GM12878 (cell line): Measurements from ENCODE around the gene COL4A1.

Experiments
- ETV6 ChIP-seq, 2 experiments: fragments of 450-650 bp in 1 of 2; IDR thresholded peaks in 1 of 2; conservative IDR thresholded peaks in 1 of 2; 2 replicates each; pipeline ENCODE4 v1.6.1; 2014; ENCODE audit warnings: antibody characterized with exemption in 1 of 2, borderline replicate concordance in 1 of 2, low read depth in 1 of 2, mild to moderate bottlenecking in 1 of 2, moderate library complexity in 1 of 2
- RCOR1 ChIP-seq: conservative IDR thresholded peaks from 2 replicates; pipeline ENCODE4 v1.6.1; 2012; ENCODE audit warnings: low read depth, low read length, improper control_type of control experiment
- RFX5 ChIP-seq: IDR thresholded peaks from 2 replicates; pipeline ENCODE4 v1.6.1; 2011; ENCODE audit warnings: low read depth, low read length, improper control_type of control experiment
- TF ChIP-seq, protein P1 (sequence below), 3 experiments: IDR thresholded peaks in 2 of 3; conservative IDR thresholded peaks in 1 of 3; 2 replicates each; pipeline ENCODE4 v1.5.1; 2011; ENCODE audit warnings: low read depth in 3 of 3, low read length in 3 of 3, mild to moderate bottlenecking in 3 of 3, control low read depth in 2 of 3, moderate library complexity in 2 of 3, inconsistent platforms in 1 of 3, mixed read lengths in 1 of 3; ENCODE audit not compliant: control insufficient read depth in 2 of 3, insufficient read depth in 1 of 3; ENCODE audit errors: extremely low read depth in 1 of 3
- TF ChIP-seq, protein P2 (sequence below): IDR thresholded peaks from 2 replicates; pipeline ENCODE4 v1.6.1; 2012; ENCODE audit warnings: low read depth, low read length, improper control_type of control experiment

DNA sequence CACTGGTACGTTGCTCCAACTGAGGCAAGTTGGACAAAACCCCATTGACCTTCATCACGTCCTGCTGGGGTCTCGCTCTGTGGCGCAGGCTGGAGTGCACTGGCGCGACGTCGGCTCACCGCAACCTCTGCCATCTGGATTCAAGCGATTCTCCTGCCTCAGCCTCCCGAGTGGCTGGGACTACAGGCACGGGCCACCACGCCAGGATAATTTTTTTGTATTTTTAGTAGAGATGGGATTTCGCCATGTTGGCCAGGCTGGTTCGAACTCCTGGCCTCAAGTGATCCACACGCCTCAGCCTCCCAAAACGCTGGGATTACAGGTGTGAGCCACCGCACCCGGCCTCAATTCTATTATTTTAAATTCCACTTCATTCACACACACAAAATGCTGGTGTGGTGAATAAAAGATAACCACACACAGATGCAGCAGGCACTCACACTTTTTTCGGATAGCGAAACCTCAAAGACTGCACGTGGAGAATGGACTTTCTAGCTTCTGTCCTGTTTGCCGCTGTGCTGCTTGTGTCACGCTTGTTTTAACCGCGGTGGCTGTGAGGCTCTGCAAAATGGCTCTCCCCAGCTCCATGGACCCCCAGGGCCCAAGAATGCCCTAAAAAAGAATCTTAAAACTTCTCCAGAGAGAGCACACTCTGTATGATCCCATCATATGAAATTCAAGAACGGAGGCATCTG is 58.4 kb downstream of the COL4A1 start:
- no peak for TF ChIP-seq RFX5
- TF ChIP-seq ETV6 (conservative IDR thresholded peaks at IDR 0.05 in 1 of 2, IDR thresholded peaks at IDR 0.05 in 1 of 2; ENCODE audit: borderline replicate concordance in 1 of 2, low read depth in 1 of 2), result no peak
- TF ChIP-seq RCOR1, result no peak
- TF ChIP-seq, protein P1, sequence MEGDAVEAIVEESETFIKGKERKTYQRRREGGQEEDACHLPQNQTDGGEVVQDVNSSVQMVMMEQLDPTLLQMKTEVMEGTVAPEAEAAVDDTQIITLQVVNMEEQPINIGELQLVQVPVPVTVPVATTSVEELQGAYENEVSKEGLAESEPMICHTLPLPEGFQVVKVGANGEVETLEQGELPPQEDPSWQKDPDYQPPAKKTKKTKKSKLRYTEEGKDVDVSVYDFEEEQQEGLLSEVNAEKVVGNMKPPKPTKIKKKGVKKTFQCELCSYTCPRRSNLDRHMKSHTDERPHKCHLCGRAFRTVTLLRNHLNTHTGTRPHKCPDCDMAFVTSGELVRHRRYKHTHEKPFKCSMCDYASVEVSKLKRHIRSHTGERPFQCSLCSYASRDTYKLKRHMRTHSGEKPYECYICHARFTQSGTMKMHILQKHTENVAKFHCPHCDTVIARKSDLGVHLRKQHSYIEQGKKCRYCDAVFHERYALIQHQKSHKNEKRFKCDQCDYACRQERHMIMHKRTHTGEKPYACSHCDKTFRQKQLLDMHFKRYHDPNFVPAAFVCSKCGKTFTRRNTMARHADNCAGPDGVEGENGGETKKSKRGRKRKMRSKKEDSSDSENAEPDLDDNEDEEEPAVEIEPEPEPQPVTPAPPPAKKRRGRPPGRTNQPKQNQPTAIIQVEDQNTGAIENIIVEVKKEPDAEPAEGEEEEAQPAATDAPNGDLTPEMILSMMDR (IDR thresholded peaks at IDR 0.05 in 2 of 3, conservative IDR thresholded peaks at IDR 0.05 in 1 of 3; ENCODE audit: control insufficient read depth in 2 of 3, extremely low read depth in 1 of 3, insufficient read depth in 1 of 3, low read depth in 3 of 3, low read length in 3 of 3), result no peak
- TF ChIP-seq, protein P2, sequence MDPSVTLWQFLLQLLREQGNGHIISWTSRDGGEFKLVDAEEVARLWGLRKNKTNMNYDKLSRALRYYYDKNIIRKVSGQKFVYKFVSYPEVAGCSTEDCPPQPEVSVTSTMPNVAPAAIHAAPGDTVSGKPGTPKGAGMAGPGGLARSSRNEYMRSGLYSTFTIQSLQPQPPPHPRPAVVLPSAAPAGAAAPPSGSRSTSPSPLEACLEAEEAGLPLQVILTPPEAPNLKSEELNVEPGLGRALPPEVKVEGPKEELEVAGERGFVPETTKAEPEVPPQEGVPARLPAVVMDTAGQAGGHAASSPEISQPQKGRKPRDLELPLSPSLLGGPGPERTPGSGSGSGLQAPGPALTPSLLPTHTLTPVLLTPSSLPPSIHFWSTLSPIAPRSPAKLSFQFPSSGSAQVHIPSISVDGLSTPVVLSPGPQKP, result no peak
